Endothelial cell of umbilical vein (primary cell): ENCODE data around the gene GSN. TPM values are rescaled to one million over a fixed set of nuclear protein-coding genes. Genes with fewer than 3 reads are reported as not detected.

ENCODE experiments used
- BruUV-seq: library from RNA; stranded (reverse); fragments of 400-500 nt; replicated peaks from 2 replicates; lab custom pipeline; 2021; lab: Mats Ljungman, UMichigan
- CTCF ChIA-PET: fragments of 300-600, 350-600 bp; sonication (Branson Sonifier 250); formaldehyde crosslinking; loops from one replicate; lab custom pipeline; 2021; ENCODE audit warnings: antibody characterized with exemption, inconsistent platforms; lab: Charles Lee
- POLR2A ChIA-PET: fragments of 300-600, 350-600 bp; sonication (Branson Sonifier 250); formaldehyde crosslinking; loops from one replicate; lab custom pipeline; 2021; ENCODE audit warnings: antibody characterized with exemption, inconsistent platforms; lab: Charles Lee
- DNase-seq: peaks from one replicate; pipeline ENCODE4 v3.0.0-alpha.2; 2011; ENCODE audit warnings: low read depth, low spot score
- FAIRE-seq: peaks from 2 replicates; lab custom pipeline; 2011; peaks lifted over from hg19 to GRCh38; lab: Jason Lieb, UNC
- H2AFZ ChIP-seq: 2 replicates; pipeline ENCODE4 v1.6.0; 2012; ENCODE audit warnings: low read depth, low read length, control low read depth, inconsistent platforms
- H3K27ac ChIP-seq: 2 replicates; pipeline ENCODE4 v1.5.1; 2011; ENCODE audit warnings: low read depth, mild to moderate bottlenecking, control low read depth, low read length, moderate library complexity; ENCODE audit not compliant: insufficient read depth
- H3K27me3 ChIP-seq, 2 experiments: 2 replicates each; pipeline versions ENCODE4 v1.6.0 to v1.6.1; 2011; ENCODE audit warnings: low read length in 2 of 2, mixed read lengths in 1 of 2; ENCODE audit not compliant: control insufficient read depth in 2 of 2, insufficient read depth in 2 of 2
- H3K36me3 ChIP-seq, 2 experiments: 2 replicates in 1 of 2; 3 replicates in 1 of 2; pipeline ENCODE4 v1.5.1; 2011; ENCODE audit warnings: low read length in 2 of 2, mild to moderate bottlenecking in 1 of 2, moderate library complexity in 1 of 2; ENCODE audit not compliant: control insufficient read depth in 2 of 2, insufficient read depth in 2 of 2; ENCODE audit errors: extremely low read depth in 1 of 2
- H3K4me1 ChIP-seq: 3 replicates; pipeline ENCODE4 v1.5.1; 2011; ENCODE audit warnings: mild to moderate bottlenecking, low read length; ENCODE audit not compliant: control insufficient read depth, insufficient read depth; ENCODE audit errors: extremely low read depth
- H3K4me2 ChIP-seq: 2 replicates; pipeline ENCODE4 v1.6.1; 2011; ENCODE audit warnings: low read length, control low read depth, mixed read lengths; ENCODE audit not compliant: insufficient read depth
- H3K4me3 ChIP-seq, 3 experiments: fragments of 200-600 bp in 1 of 3; sonication (generic), shearing (Covaris generic) in 1 of 3; replicated peaks in 1 of 3; 2 replicates each; pipeline ENCODE4 v1.5.1; 2011 to 2016; ENCODE audit warnings: control low read depth in 3 of 3, low read length in 3 of 3, mild to moderate bottlenecking in 2 of 3, inconsistent platforms in 1 of 3, low read depth in 1 of 3, moderate library complexity in 1 of 3; ENCODE audit not compliant: insufficient read depth in 1 of 3
- H3K79me2 ChIP-seq: 2 replicates; pipeline ENCODE4 v1.6.0; 2012; ENCODE audit warnings: low read length, inconsistent platforms; ENCODE audit not compliant: control insufficient read depth, insufficient read depth
- H3K9ac ChIP-seq: replicated peaks from 2 replicates; pipeline ENCODE3; 2011; ENCODE audit warnings: low read length, control low read depth; ENCODE audit not compliant: insufficient read depth; ENCODE audit errors: extremely low read depth
- H3K9me1 ChIP-seq: replicated peaks from 3 replicates; pipeline ENCODE4 v1.6.0; 2011; ENCODE audit warnings: mild to moderate bottlenecking, low read length; ENCODE audit not compliant: control insufficient read depth, insufficient read depth; ENCODE audit errors: extremely low read depth
- H3K9me3 ChIP-seq: replicated peaks from 2 replicates; pipeline ENCODE4 v1.5.1; 2012; ENCODE audit warnings: low read length, inconsistent platforms; ENCODE audit not compliant: control insufficient read depth, insufficient read depth
- H4K20me1 ChIP-seq: replicated peaks from 2 replicates; pipeline ENCODE3; 2011; ENCODE audit warnings: mild to moderate bottlenecking, low read length; ENCODE audit not compliant: control insufficient read depth, insufficient read depth; ENCODE audit errors: extremely low read depth
- EZH2 ChIP-seq: IDR thresholded peaks from 2 replicates; pipeline ENCODE4 v1.6.1; 2012; ENCODE audit warnings: borderline replicate concordance, low read depth, mild to moderate bottlenecking, moderate library complexity, low read length, inconsistent platforms; ENCODE audit not compliant: severe bottlenecking
- FOS ChIP-seq: IDR thresholded peaks from 2 replicates; pipeline ENCODE4 v1.6.1; 2011; ENCODE audit warnings: mild to moderate bottlenecking, low read length, moderate library complexity, borderline replicate concordance; ENCODE audit not compliant: insufficient read depth
- GATA2 ChIP-seq: IDR thresholded peaks from 2 replicates; pipeline ENCODE4 v1.7.0; 2011; ENCODE audit warnings: low read depth, mild to moderate bottlenecking, moderate library complexity, mixed read lengths, low read length; ENCODE audit not compliant: insufficient read length, insufficient read depth
- JUN ChIP-seq: IDR thresholded peaks from 2 replicates; pipeline ENCODE4 v1.6.1; 2011; ENCODE audit warnings: borderline replicate concordance, low read depth; ENCODE audit not compliant: insufficient read length, insufficient read depth
- MYC ChIP-seq: IDR thresholded peaks from one replicate; pipeline ENCODE4 v1.6.1; 2011; ENCODE audit warnings: mild to moderate bottlenecking, low read depth, low read length
- POLR2A ChIP-seq: IDR thresholded peaks from 2 replicates; pipeline ENCODE4 v1.6.1; 2012; ENCODE audit warnings: low read depth, mild to moderate bottlenecking, control low read depth, low read length
- POLR2AphosphoS5 ChIP-seq: IDR thresholded peaks from 2 replicates; pipeline ENCODE4 v1.6.1; 2012; ENCODE audit warnings: low read depth, mild to moderate bottlenecking, control low read depth, low read length, moderate library complexity; ENCODE audit not compliant: insufficient read depth
- dilution Hi-C: fragments of 300-500 bp; cut with MboI; formaldehyde crosslinking; loops from one replicate; pipeline ENCODE4 v1.15.0; 2019; ENCODE audit warnings: low sequenced_read_pairs; ENCODE audit not compliant: extremely low pct_ligation_motif_present
- intact Hi-C: fragments of 100-400 bp; cut with micrococcal nuclease; formaldehyde crosslinking; loops from one replicate; pipeline ENCODE4 v1.10.0; 2022
- polyA plus RNA-seq, 4 experiments: library from polyadenylated mRNA; depleted of rRNA in 3 of 4; stranded (reverse) in 3 of 4; unstranded in 1 of 4; fragments of >200 nt; gene quantifications; 2 replicates each; pipeline versions ENCODE4 v1.2.1 to v1.2.3, GENCODE V29; 2011 to 2012; ENCODE audit warnings: missing spikeins in 1 of 4
- total RNA-seq: library from RNA; stranded (reverse); gene quantifications from 2 replicates; pipeline ENCODE4 v1.2.3, GENCODE V29; 2021
- TF ChIP-seq, protein P1 (sequence below): IDR thresholded peaks from 2 replicates; pipeline ENCODE4 v1.6.1; 2011; ENCODE audit not compliant: insufficient read depth, insufficient read length
- TF ChIP-seq, protein P2 (sequence below), 2 donors: IDR thresholded peaks; 1 replicate in 1 of 2; 2 replicates in 1 of 2; pipeline ENCODE4 v1.5.1; 2011; ENCODE audit warnings: low read length in 2 of 2, mild to moderate bottlenecking in 2 of 2, moderate library complexity in 2 of 2, control low read depth in 1 of 2, inconsistent platforms in 1 of 2, low read depth in 1 of 2; ENCODE audit not compliant: insufficient read depth in 1 of 2; ENCODE audit errors: extremely low read depth in 1 of 2

GSN gene
- total and polyA plus RNA-seq, 2 donors (not counting 3 experiments of a cell fraction or from before 2014, with no cell fraction given) = 130 to 232 TPM

DNA sequence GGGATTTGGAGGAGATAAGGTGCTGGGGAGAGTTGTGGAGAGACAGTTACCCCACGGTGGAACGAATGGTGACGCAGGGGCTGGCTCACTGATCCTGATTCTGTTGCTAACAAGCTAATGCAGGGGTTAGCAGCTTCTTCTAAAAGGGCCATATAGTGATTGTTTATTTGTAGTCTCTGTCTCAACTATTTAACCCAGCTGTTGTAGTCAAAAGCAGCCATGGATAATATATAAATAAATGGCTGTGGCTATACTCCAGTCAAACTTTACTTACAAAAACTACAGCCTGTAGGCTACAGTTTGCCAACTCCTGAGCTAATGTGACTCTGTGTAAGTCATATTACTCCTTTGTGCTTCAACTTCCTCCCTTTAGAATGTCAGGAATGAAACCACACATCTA, 80.3 kb downstream of the GSN start:
- Histone ChIP-seq H3K36me3 (peaks cover 27 to 35% of the 10 kb centered on the region in 2 experiments), H2AFZ (no peak overlapping the region), H3K9ac (no peak overlapping the region), H4K20me1 (no peaks in the 10 kb centered on the region), H3K4me3 (no peak overlapping the region), H3K4me2 (no peak overlapping the region), H3K27me3 (no peaks in the 10 kb centered on the region), H3K27ac (no peak overlapping the region), H3K9me1 (no peaks in the 10 kb centered on the region), H3K79me2 (peaks cover 6% of the 10 kb centered on the region), H3K9me3 (no peaks in the 10 kb centered on the region), H3K4me1 (peaks cover 26% of the 10 kb centered on the region)
- ChIA-PET POLR2A (interaction anchor here (0.6 kb wide), 1 partner anchor 21 kb away, joined by 5 read pairs; no protein-coding TSS in a partner anchor), CTCF (interaction anchor here (1.0 to 1.4 kb wide), 3 partner anchors 21 to 29 kb away, joined by 3 to 5 read pairs (median 5); no protein-coding TSS in a partner anchor)
- DNase-seq (no peak), FAIRE-seq (no peak)
- intact Hi-C loops = no loop called here
- TF ChIP-seq MYC = no peak
- TF ChIP-seq POLR2A = no peak
- TF ChIP-seq, protein P1, sequence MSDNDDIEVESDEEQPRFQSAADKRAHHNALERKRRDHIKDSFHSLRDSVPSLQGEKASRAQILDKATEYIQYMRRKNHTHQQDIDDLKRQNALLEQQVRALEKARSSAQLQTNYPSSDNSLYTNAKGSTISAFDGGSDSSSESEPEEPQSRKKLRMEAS = no peak
- TF ChIP-seq EZH2 = no peak
- no peak for TF ChIP-seq JUN
- TF ChIP-seq GATA2 = no peak
- TF ChIP-seq, protein P2, sequence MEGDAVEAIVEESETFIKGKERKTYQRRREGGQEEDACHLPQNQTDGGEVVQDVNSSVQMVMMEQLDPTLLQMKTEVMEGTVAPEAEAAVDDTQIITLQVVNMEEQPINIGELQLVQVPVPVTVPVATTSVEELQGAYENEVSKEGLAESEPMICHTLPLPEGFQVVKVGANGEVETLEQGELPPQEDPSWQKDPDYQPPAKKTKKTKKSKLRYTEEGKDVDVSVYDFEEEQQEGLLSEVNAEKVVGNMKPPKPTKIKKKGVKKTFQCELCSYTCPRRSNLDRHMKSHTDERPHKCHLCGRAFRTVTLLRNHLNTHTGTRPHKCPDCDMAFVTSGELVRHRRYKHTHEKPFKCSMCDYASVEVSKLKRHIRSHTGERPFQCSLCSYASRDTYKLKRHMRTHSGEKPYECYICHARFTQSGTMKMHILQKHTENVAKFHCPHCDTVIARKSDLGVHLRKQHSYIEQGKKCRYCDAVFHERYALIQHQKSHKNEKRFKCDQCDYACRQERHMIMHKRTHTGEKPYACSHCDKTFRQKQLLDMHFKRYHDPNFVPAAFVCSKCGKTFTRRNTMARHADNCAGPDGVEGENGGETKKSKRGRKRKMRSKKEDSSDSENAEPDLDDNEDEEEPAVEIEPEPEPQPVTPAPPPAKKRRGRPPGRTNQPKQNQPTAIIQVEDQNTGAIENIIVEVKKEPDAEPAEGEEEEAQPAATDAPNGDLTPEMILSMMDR (IDR thresholded peaks at IDR 0.05; ENCODE audit: extremely low read depth in 1 of 2, insufficient read depth in 1 of 2, low read depth in 1 of 2, low read length in 2 of 2) = no peak
- TF ChIP-seq FOS = no peak
- no peak for TF ChIP-seq POLR2AphosphoS5
- no TSS peak for BruUV-seq
- dilution Hi-C loops = no loop called here
